Measurements from ENCODE around the gene LPAR2.

The LPAR2 gene

DNA sequence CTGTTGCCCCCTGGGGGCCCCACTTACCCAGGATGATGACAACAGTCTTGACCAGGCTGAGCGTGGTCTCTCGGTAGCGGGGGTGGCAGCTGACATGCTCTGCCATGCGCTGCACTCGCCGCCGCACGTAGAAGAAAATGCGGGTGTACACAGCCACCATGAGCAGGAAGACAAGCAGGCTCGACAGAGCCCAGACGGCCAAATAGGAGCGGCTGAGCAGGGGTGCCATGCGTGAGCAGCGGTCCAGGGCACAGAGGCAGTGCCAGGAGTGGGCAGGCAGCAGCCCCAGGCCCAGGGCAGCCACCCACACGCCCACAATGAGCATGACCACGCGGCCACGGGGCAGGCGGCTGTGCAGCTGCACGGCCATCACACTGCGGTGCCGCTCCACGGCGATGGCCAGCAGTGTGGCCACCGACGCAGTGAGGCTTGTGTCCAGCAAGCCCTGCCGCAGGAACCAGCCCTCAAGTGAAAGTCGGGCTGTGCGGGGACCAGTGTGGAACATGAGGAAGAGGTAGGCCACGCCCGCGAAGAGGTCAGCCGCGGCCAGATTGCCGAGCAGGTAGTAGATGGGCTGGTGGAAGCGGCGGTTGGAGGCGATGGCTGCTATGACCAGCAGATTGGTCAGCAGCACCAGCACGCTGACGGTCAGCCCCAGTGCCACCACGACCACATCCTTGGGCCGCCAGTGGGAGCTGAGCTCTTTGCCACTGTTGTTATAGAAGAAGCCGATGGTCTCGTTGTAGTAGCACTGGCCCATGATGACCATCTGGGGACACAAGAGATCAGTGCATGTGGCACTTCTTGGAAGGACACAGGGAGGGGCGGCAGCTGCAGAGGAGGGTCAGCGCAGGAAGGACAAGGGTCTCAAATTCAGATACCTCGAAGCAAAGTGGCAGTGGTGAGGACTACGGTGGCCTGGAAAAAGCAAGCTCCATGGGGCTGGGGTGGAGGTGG lies 1.2 kb downstream of the LPAR2 start:
- DNase-seq (ENCODE audit: extremely low read depth, insufficient read length): no peak
- Histone ChIP-seq H3K4me3 (replicated peaks; ENCODE audit: low read depth, low read length) (peak overlapping the region; percentile 72), H3K27me3 (replicated peaks; ENCODE audit: control insufficient read depth, insufficient read depth, low read length) (no peaks in the 10 kb centered on the region), H3K36me3 (ENCODE audit: control insufficient read depth, insufficient read depth, low read length) (peaks cover 20% of the 10 kb centered on the region)
- TF ChIP-seq, protein P1, sequence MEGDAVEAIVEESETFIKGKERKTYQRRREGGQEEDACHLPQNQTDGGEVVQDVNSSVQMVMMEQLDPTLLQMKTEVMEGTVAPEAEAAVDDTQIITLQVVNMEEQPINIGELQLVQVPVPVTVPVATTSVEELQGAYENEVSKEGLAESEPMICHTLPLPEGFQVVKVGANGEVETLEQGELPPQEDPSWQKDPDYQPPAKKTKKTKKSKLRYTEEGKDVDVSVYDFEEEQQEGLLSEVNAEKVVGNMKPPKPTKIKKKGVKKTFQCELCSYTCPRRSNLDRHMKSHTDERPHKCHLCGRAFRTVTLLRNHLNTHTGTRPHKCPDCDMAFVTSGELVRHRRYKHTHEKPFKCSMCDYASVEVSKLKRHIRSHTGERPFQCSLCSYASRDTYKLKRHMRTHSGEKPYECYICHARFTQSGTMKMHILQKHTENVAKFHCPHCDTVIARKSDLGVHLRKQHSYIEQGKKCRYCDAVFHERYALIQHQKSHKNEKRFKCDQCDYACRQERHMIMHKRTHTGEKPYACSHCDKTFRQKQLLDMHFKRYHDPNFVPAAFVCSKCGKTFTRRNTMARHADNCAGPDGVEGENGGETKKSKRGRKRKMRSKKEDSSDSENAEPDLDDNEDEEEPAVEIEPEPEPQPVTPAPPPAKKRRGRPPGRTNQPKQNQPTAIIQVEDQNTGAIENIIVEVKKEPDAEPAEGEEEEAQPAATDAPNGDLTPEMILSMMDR (IDR thresholded peaks at IDR 0.05; ENCODE audit: insufficient read depth, low read length, poor library complexity, severe bottlenecking): no peak

DNA sequence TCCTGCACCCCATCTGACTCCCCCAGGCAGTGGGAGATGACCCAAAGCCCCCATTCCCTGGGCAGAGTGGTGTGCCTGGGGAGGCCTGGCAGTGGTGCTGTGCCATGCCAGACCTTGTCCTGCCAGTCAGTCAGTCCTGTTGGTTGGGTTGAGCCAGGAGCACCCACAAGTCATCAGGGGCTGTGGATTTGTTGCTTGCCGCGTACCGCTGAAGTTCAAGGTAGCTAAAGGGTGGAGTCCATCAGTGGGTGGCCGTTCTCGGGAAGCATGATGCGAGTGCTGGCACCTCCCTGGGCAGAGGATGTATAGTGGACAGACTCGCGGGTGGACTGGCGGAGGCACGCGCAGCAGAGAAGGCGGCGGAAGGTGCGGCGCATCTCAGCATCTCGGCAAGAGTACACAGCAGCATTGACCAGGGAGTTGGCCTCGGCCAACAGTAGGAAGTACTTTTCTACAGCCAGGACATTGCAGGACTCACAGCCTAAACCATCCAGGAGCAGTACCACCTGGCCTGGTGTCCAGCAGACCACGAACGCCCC lies 3.9 kb downstream of the LPAR2 start:
- TF ChIP-seq, protein P1 (IDR thresholded peaks at IDR 0.05; ENCODE audit: insufficient read depth, low read length, poor library complexity, severe bottlenecking): no peak
- no peak overlapping the region for H3K4me3 ChIP-seq (replicated peaks; ENCODE audit: low read depth, low read length)
- no peaks in the 10 kb centered on the region for H3K27me3 ChIP-seq (replicated peaks; ENCODE audit: control insufficient read depth, insufficient read depth, low read length)
- DNase-seq (ENCODE audit: extremely low read depth, insufficient read length): no peak
- H3K36me3 ChIP-seq (ENCODE audit: control insufficient read depth, insufficient read depth, low read length): peaks cover 4% of the 10 kb centered on the region

DNA sequence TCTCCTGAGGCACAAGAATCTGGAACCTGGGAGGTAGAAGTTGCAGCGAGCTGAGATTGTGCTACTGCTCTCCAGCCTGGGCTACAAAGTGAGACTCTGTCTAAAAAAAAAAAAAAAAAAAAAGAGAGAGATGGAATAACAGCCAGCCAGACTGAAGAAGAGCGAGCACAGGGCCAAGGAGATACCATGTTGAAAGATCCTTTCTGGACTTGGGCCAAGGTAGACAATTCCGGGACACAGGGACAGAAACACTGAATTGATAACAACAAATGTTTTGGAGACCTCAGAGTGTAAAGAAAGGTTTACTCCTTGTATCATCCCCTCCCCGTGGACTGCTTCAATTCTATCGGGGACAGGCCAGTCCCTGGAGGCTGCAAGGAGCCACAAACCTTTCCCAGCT lies 4.6 kb downstream of the LPAR2 start:
- no peaks in the 10 kb centered on the region for H3K27me3 ChIP-seq (replicated peaks; ENCODE audit: control insufficient read depth, insufficient read depth, low read length)
- no peak for DNase-seq (ENCODE audit: extremely low read depth, insufficient read length)
- no peak overlapping the region for H3K4me3 ChIP-seq (replicated peaks; ENCODE audit: low read depth, low read length)
- TF ChIP-seq, protein P1 (IDR thresholded peaks at IDR 0.05; ENCODE audit: insufficient read depth, low read length, poor library complexity, severe bottlenecking): no peak
- peaks cover 4% of the 10 kb centered on the region for H3K36me3 ChIP-seq (ENCODE audit: control insufficient read depth, insufficient read depth, low read length)

DNA sequence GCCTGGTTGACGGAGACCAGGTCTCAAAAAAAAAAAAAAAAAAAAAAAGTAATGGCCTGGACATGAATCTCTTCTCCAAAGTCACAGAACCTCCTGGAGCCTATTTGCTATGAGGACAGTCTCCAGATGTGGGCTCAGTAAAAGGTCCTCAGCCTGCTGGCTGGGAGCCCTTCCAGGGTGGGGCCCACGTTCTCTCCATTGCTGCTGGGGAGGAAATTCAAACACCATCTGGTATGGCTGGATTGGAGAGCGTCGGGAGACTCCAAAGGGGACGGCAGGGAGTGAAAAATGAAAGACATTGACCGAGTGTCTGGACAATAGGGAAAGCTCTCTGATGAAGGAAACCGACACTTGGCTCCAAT lies 8.2 kb downstream of the LPAR2 start:
- no peak overlapping the region for H3K4me3 ChIP-seq (replicated peaks; ENCODE audit: low read depth, low read length)
- H3K36me3 ChIP-seq (ENCODE audit: control insufficient read depth, insufficient read depth, low read length): peaks cover 4% of the 10 kb centered on the region
- DNase-seq (ENCODE audit: extremely low read depth, insufficient read length): no peak
- no peaks in the 10 kb centered on the region for H3K27me3 ChIP-seq (replicated peaks; ENCODE audit: control insufficient read depth, insufficient read depth, low read length)
- TF ChIP-seq, protein P1 (IDR thresholded peaks at IDR 0.05; ENCODE audit: insufficient read depth, low read length, poor library complexity, severe bottlenecking): no peak

DNA sequence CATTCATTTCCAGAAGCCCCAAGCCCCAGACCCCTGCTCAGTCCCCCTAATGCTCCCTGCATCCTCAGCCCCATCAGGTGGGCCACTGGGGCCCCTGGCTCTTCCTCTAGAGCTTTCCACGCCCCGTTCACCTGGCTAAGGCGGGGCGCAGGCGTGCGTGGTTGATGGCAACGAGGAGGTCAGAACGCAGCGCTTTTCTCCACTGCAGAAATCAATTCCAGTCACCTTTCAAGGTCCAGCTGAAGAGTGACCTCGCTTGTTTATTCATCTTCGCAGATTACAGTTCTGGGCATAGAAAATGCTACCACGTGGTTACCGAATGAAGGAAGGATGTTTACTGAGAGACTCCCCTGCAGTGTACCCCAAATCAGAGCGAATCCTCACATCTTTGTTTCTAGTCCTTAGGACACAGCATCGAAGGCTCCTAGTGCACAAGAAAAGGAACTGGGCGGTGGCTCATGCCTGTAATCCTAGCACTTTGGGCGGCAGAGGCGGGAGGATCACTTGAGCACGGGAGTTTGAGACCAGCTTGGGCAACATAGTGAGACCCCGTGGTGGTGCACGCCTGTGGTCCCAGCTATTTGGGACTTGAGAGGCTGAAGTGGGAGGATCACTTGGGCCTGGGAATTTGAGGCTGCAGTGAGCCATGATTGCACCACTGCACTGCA lies 8.7 kb downstream of the LPAR2 start:
- DNase-seq (ENCODE audit: extremely low read depth, insufficient read length): no peak
- Histone ChIP-seq H3K27me3 (replicated peaks; ENCODE audit: control insufficient read depth, insufficient read depth, low read length) (no peaks in the 10 kb centered on the region), H3K36me3 (ENCODE audit: control insufficient read depth, insufficient read depth, low read length) (peaks cover 2% of the 10 kb centered on the region), H3K4me3 (replicated peaks; ENCODE audit: low read depth, low read length) (no peak overlapping the region; the same call in 1 of the 2 replicates)
- TF ChIP-seq, protein P1 (IDR thresholded peaks at IDR 0.05; ENCODE audit: insufficient read depth, low read length, poor library complexity, severe bottlenecking): no peak

Measured in GM06990 (cell line).